Liver (tissue), 3 donors: ENCODE results near the gene BRD4.

Experiments
- EGR1 ChIP-seq, 2 donors: IDR thresholded peaks; 2 replicates each; pipeline ENCODE4 v1.6.1; 2016 to 2018; ENCODE audit warnings: antibody characterized with exemption in 2 of 2, low read depth in 2 of 2
- FOXA1 ChIP-seq: IDR thresholded peaks from 2 replicates; pipeline ENCODE4 v1.6.1; 2016; ENCODE audit warnings: antibody characterized with exemption
- FOXA2 ChIP-seq: IDR thresholded peaks from 2 replicates; pipeline ENCODE4 v1.6.1; 2016; ENCODE audit warnings: antibody characterized with exemption
- GABPA ChIP-seq, 2 donors: IDR thresholded peaks in 1 of 2; conservative IDR thresholded peaks in 1 of 2; 2 replicates each; pipeline ENCODE4 v1.6.1; 2016; ENCODE audit warnings: antibody characterized with exemption in 2 of 2, mild to moderate bottlenecking in 1 of 2, moderate library complexity in 1 of 2
- NR2F2 ChIP-seq: IDR thresholded peaks from 2 replicates; pipeline ENCODE4 v1.6.1; 2016; ENCODE audit warnings: antibody characterized with exemption
- RAD21 ChIP-seq, 2 donors: IDR thresholded peaks; 2 replicates each; pipeline ENCODE4 v1.6.1; 2016; ENCODE audit warnings: antibody characterized with exemption in 2 of 2, mild to moderate bottlenecking in 2 of 2
- RXRA ChIP-seq, 2 donors: IDR thresholded peaks; 2 replicates each; pipeline ENCODE4 v1.6.1; 2017 to 2018; ENCODE audit warnings: antibody characterized with exemption in 2 of 2, mild to moderate bottlenecking in 1 of 2
- SP1 ChIP-seq: IDR thresholded peaks from 2 replicates; pipeline ENCODE4 v1.6.1; 2018; ENCODE audit warnings: antibody characterized with exemption, mild to moderate bottlenecking
- TAF1 ChIP-seq: conservative IDR thresholded peaks from 2 replicates; pipeline ENCODE4 v1.6.1; 2016; ENCODE audit warnings: antibody characterized with exemption, mild to moderate bottlenecking
- TF ChIP-seq, protein P1 (sequence below): fragments of 150-350 bp; IDR thresholded peaks from 2 replicates; pipeline ENCODE4 v1.5.1; 2017; ENCODE audit warnings: improper control_type of control experiment, low read depth, low read length; ENCODE audit not compliant: missing input control
- TF ChIP-seq, protein P2 (sequence below): IDR thresholded peaks from 2 replicates; pipeline ENCODE4 v1.6.1; 2016; ENCODE audit warnings: antibody characterized with exemption, mild to moderate bottlenecking
- TF ChIP-seq, protein P3 (sequence below): IDR thresholded peaks from 2 replicates; pipeline ENCODE4 v1.6.1; 2016; ENCODE audit warnings: antibody characterized with exemption
- donor health status: healthy.
- donor health status: healthy.

DNA sequence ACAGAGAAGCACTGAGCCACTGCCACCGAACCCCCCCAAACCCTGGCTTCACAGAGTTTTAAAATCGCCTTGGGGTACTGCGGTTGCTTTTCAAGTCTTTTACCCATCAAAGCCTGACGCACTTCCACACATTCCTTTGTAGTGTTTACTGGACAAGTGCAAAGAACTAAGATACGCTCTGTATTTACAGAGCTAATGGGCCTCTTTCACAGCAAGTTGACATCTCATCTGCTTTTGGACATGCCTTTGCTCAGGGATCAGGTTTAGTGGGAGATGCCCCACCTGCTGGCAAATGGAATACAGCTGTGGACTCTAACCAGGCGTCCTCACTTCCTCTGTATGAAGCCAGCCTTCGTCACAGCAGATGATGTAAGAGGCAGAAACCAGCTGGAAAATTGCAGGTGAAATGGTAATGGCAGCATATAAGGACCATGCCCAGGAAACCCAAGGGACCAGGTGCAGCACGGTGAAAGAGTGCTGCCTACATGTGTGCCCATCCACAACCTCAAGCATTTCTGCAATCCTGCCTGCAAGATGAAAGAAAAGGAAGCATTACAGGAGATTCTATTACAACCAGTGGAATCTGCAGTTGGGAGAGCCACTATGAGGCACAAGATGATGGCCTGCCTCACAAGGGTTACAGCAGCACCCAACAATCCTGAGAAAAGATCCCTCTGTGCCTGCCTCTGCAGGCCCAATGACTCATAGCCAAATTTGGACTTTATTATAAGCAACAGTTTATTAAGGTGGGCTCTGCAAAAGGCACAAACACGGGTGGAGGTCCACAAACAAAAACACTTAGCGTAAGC lies 34.7 kb downstream of the BRD4 start:
- TF ChIP-seq, protein P1, sequence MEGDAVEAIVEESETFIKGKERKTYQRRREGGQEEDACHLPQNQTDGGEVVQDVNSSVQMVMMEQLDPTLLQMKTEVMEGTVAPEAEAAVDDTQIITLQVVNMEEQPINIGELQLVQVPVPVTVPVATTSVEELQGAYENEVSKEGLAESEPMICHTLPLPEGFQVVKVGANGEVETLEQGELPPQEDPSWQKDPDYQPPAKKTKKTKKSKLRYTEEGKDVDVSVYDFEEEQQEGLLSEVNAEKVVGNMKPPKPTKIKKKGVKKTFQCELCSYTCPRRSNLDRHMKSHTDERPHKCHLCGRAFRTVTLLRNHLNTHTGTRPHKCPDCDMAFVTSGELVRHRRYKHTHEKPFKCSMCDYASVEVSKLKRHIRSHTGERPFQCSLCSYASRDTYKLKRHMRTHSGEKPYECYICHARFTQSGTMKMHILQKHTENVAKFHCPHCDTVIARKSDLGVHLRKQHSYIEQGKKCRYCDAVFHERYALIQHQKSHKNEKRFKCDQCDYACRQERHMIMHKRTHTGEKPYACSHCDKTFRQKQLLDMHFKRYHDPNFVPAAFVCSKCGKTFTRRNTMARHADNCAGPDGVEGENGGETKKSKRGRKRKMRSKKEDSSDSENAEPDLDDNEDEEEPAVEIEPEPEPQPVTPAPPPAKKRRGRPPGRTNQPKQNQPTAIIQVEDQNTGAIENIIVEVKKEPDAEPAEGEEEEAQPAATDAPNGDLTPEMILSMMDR = no peak
- TF ChIP-seq RAD21 (IDR thresholded peaks at IDR 0.05) (peak in 1 of 2 donors; percentile 59), RXRA (IDR thresholded peaks at IDR 0.05) (peak in 1 of 2 donors; percentile 54), TAF1 (no peak), GABPA (IDR thresholded peaks at IDR 0.05 in 1 of 2, conservative IDR thresholded peaks at IDR 0.05 in 1 of 2) (no peak), SP1 (peak; percentile 59), FOXA1 (no peak), NR2F2 (no peak), EGR1 (IDR thresholded peaks at IDR 0.05; ENCODE audit: low read depth in 2 of 2) (no peak), FOXA2 (no peak)
- TF ChIP-seq, protein P2, sequence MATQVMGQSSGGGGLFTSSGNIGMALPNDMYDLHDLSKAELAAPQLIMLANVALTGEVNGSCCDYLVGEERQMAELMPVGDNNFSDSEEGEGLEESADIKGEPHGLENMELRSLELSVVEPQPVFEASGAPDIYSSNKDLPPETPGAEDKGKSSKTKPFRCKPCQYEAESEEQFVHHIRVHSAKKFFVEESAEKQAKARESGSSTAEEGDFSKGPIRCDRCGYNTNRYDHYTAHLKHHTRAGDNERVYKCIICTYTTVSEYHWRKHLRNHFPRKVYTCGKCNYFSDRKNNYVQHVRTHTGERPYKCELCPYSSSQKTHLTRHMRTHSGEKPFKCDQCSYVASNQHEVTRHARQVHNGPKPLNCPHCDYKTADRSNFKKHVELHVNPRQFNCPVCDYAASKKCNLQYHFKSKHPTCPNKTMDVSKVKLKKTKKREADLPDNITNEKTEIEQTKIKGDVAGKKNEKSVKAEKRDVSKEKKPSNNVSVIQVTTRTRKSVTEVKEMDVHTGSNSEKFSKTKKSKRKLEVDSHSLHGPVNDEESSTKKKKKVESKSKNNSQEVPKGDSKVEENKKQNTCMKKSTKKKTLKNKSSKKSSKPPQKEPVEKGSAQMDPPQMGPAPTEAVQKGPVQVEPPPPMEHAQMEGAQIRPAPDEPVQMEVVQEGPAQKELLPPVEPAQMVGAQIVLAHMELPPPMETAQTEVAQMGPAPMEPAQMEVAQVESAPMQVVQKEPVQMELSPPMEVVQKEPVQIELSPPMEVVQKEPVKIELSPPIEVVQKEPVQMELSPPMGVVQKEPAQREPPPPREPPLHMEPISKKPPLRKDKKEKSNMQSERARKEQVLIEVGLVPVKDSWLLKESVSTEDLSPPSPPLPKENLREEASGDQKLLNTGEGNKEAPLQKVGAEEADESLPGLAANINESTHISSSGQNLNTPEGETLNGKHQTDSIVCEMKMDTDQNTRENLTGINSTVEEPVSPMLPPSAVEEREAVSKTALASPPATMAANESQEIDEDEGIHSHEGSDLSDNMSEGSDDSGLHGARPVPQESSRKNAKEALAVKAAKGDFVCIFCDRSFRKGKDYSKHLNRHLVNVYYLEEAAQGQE = no peak
- TF ChIP-seq, protein P3, sequence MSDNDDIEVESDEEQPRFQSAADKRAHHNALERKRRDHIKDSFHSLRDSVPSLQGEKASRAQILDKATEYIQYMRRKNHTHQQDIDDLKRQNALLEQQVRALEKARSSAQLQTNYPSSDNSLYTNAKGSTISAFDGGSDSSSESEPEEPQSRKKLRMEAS = no peak
